ENCODE data around the gene ZBTB4. TPM values are rescaled to one million over a fixed set of nuclear protein-coding genes. Genes with fewer than 3 reads are reported as not detected.

Gene ZBTB4
- total and polyA plus RNA-seq, 2 experiments from 2014 or later: 3.6 to 11.2 TPM

DNA sequence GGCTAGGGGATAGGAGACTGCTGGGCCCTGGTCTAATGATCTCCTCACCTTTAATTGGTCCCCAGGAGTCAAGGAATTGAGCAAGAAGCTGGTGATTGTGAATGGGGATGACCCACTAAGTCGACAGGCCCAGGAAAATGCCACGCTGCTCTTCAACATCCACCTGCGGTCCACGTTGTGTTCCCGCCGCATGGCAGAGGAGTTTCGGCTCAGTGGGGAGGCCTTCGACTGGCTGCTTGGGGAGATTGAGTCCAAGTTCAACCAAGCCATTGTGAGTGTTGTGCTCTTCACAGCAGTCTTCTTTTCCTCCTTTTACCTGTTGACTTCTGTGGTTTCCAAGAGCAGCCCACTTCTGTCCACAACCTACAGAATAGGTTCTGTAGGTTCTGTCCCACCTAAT lies 24.1 kb upstream of the ZBTB4 start:
- Mint-ChIP-seq H3K27me3 (ENCODE audit: insufficient read depth, low read depth, poor library complexity) (peaks cover 2% of the 10 kb centered on the region), H3K27ac (no peak overlapping the region), H3K4me1 (no peaks in the 10 kb centered on the region), H3K4me3 (no peak overlapping the region), H3K9me3 (no peaks in the 10 kb centered on the region), H3K36me3 (ENCODE audit: low read depth) (peaks cover 94% of the 10 kb centered on the region)
- Histone ChIP-seq H4K20me1 (replicated peaks; ENCODE audit: insufficient read depth) (peaks cover 8% of the 10 kb centered on the region; the same call in 1 of the 2 replicates), H3K27me3 (ENCODE audit: insufficient read depth) (no peaks in the 10 kb centered on the region), H3K4me3 (no peak overlapping the region), H3K9me2 (ENCODE audit: insufficient read depth) (no peaks in the 10 kb centered on the region), H3K27ac (ENCODE audit: low read depth) (no peak overlapping the region), H2AFZ (no peak overlapping the region), H3F3A (replicated peaks; ENCODE audit: low read depth) (peaks cover 7% of the 10 kb centered on the region; the same call in 1 of the 2 replicates), H3K79me2 (replicated peaks; ENCODE audit: insufficient read depth) (no peaks in the 10 kb centered on the region; the same call in 1 of the 2 replicates), H3K4me2 (no peak overlapping the region), H3K4me1 (ENCODE audit: insufficient read depth) (no peaks in the 10 kb centered on the region), H3K36me3 (ENCODE audit: insufficient read depth) (peaks cover 76% of the 10 kb centered on the region)
- no peak for DNase-seq (ENCODE audit: low spot score)
- no peak for ATAC-seq
- TF ChIP-seq EZH2phosphoT487 (IDR thresholded peaks at IDR 0.05; ENCODE audit: unreplicated experiment) (no peak), STAT1 (IDR thresholded peaks at IDR 0.05; ENCODE audit: unreplicated experiment) (no peak), CREB1 (CRISPR knock-in tag; IDR thresholded peaks at IDR 0.05; ENCODE audit: low read depth) (no peak), JUNB (IDR thresholded peaks at IDR 0.05; ENCODE audit: unreplicated experiment) (no peak), POLR2AphosphoS5 (IDR thresholded peaks at IDR 0.05; ENCODE audit: low read depth) (no peak), ZNF114 (CRISPR knock-in tag; IDR thresholded peaks at IDR 0.05) (no peak), NANOG (IDR thresholded peaks at IDR 0.05; ENCODE audit: borderline replicate concordance) (no peak), EZH2 (IDR thresholded peaks at IDR 0.05; ENCODE audit: low read depth, unreplicated experiment) (no peak), ZNF331 (CRISPR knock-in tag; IDR thresholded peaks at IDR 0.05; ENCODE audit: low read depth) (no peak)
- TF ChIP-seq, protein P1, sequence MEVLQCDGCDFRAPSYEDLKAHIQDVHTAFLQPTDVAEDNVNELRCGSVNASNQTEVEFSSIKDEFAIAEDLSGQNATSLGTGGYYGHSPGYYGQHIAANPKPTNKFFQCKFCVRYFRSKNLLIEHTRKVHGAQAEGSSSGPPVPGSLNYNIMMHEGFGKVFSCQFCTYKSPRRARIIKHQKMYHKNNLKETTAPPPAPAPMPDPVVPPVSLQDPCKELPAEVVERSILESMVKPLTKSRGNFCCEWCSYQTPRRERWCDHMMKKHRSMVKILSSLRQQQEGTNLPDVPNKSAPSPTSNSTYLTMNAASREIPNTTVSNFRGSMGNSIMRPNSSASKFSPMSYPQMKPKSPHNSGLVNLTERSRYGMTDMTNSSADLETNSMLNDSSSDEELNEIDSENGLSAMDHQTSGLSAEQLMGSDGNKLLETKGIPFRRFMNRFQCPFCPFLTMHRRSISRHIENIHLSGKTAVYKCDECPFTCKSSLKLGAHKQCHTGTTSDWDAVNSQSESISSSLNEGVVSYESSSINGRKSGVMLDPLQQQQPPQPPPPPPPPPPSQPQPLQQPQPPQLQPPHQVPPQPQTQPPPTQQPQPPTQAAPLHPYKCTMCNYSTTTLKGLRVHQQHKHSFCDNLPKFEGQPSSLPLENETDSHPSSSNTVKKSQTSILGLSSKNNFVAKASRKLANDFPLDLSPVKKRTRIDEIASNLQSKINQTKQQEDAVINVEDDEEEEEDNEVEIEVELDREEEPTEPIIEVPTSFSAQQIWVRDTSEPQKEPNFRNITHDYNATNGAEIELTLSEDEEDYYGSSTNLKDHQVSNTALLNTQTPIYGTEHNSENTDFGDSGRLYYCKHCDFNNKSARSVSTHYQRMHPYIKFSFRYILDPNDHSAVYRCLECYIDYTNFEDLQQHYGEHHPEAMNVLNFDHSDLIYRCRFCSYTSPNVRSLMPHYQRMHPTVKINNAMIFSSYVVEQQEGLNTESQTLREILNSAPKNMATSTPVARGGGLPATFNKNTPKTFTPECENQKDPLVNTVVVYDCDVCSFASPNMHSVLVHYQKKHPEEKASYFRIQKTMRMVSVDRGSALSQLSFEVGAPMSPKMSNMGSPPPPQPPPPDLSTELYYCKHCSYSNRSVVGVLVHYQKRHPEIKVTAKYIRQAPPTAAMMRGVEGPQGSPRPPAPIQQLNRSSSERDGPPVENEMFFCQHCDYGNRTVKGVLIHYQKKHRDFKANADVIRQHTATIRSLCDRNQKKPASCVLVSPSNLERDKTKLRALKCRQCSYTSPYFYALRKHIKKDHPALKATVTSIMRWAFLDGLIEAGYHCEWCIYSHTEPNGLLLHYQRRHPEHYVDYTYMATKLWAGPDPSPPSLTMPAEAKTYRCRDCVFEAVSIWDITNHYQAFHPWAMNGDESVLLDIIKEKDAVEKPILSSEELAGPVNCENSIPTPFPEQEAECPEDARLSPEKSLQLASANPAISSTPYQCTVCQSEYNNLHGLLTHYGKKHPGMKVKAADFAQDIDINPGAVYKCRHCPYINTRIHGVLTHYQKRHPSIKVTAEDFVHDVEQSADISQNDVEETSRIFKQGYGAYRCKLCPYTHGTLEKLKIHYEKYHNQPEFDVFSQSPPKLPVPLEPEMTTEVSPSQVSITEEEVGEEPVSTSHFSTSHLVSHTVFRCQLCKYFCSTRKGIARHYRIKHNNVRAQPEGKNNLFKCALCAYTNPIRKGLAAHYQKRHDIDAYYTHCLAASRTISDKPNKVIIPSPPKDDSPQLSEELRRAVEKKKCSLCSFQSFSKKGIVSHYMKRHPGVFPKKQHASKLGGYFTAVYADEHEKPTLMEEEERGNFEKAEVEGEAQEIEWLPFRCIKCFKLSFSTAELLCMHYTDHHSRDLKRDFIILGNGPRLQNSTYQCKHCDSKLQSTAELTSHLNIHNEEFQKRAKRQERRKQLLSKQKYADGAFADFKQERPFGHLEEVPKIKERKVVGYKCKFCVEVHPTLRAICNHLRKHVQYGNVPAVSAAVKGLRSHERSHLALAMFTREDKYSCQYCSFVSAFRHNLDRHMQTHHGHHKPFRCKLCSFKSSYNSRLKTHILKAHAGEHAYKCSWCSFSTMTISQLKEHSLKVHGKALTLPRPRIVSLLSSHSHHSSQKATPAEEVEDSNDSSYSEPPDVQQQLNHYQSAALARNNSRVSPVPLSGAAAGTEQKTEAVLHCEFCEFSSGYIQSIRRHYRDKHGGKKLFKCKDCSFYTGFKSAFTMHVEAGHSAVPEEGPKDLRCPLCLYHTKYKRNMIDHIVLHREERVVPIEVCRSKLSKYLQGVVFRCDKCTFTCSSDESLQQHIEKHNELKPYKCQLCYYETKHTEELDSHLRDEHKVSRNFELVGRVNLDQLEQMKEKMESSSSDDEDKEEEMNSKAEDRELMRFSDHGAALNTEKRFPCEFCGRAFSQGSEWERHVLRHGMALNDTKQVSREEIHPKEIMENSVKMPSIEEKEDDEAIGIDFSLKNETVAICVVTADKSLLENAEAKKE (CRISPR knock-in tag; IDR thresholded peaks at IDR 0.05): no peak
